Kidney (tissue), 14 donors: ENCODE measurements around the gene SLCO4A1. TPM values are rescaled to one million over a fixed set of nuclear protein-coding genes. Genes with fewer than 3 reads are reported as not detected.

Experiments
- DNase-seq, 5 donors: peaks; one replicate each; pipeline ENCODE4 v3.0.0-alpha.2; 2013 to 2020
- FAIRE-seq: peaks from 2 replicates; lab custom pipeline; 2012; peaks lifted over from hg19 to GRCh38; lab: Jason Lieb, UNC
- H3K27ac ChIP-seq, 2 donors: one replicate each; pipeline ENCODE4 v1.7.0; 2013; ENCODE audit warnings: low read depth in 2 of 2, low read length in 2 of 2, inconsistent platforms in 1 of 2
- H3K27me3 ChIP-seq: one replicate; pipeline ENCODE4 v1.7.1; 2013; ENCODE audit warnings: low read length, inconsistent platforms; ENCODE audit not compliant: control insufficient read depth, insufficient read depth
- H3K36me3 ChIP-seq, 3 donors: one replicate each; pipeline versions ENCODE4 v1.7.0 to v1.7.1; 2013; ENCODE audit warnings: low read length in 3 of 3, control low read depth in 1 of 3, inconsistent platforms in 1 of 3; ENCODE audit not compliant: insufficient read depth in 3 of 3, control insufficient read depth in 2 of 3
- H3K4me1 ChIP-seq, 3 donors: one replicate each; pipeline versions ENCODE4 v1.7.0 to v1.7.1; 2013; ENCODE audit warnings: low read length in 3 of 3, inconsistent platforms in 1 of 3, low read depth in 1 of 3; ENCODE audit not compliant: control insufficient read depth in 2 of 3, insufficient read depth in 2 of 3
- H3K4me3 ChIP-seq, 3 donors: one replicate each; pipeline versions ENCODE4 v1.7.0 to v1.8.1; 2013; ENCODE audit warnings: low read length in 3 of 3, control low read depth in 1 of 3, inconsistent platforms in 1 of 3
- H3K9ac ChIP-seq, 3 donors: one replicate each; pipeline versions ENCODE4 v1.7.0 to v1.7.1; 2013; ENCODE audit warnings: low read length in 3 of 3, control low read depth in 1 of 3, inconsistent platforms in 1 of 3
- H3K9me3 ChIP-seq, 3 donors: one replicate each; pipeline versions ENCODE4 v1.7.0 to v1.7.1; 2013; ENCODE audit warnings: low read length in 3 of 3, control low read depth in 1 of 3, inconsistent platforms in 1 of 3; ENCODE audit not compliant: control insufficient read depth in 2 of 3, insufficient read depth in 1 of 3
- CTCF ChIP-seq: IDR thresholded peaks from 3 replicates; pipeline ENCODE4 v1.5.1; 2012; ENCODE audit warnings: mild to moderate bottlenecking, moderate library complexity, borderline replicate concordance; ENCODE audit not compliant: insufficient read depth; ENCODE audit errors: extremely low read depth
- intact Hi-C: fragments of 100-400 bp; cut with DNase I; formaldehyde crosslinking; loops from one replicate; pipeline ENCODE4 v1.11.1; 2022
- polyA plus RNA-seq: library from polyadenylated mRNA; stranded (reverse); fragments of 350-450 nt; fragmentation: Illumina TruSeq; extraction: RNeasy Lipid Tissue Mini Kit (QIAGEN cat#74804); gene quantifications from one replicate; pipeline ENCODE4 v1.2.3, GENCODE V29; 2014; ENCODE audit warnings: low read depth, low replicate concordance; ENCODE audit not compliant: insufficient read depth
- total RNA-seq: library from RNA; stranded (reverse); fragmentation: NEBNext Ultra II Directional; extraction: Animal tissue kit (Norgen Biotek cat#: 25700); gene quantifications from one replicate; pipeline ENCODE4 v1.2.1, GENCODE V29; 2021
- donor health status: control.
- donor health status: control.
- donor health status: control.
- donor health status: control.
- donor health status: control.
- donor health status: DM: yes; HTN: yes; CAD: no.
- donor health status: Normal renal cell carcinoma (clear cell type).

The SLCO4A1 gene
- total and polyA plus RNA-seq, 2 donors from 2014 or later, result 12.4 to 80.3 TPM

- FAIRE-seq (no peak), DNase-seq (no peak)
- no peaks in the 10 kb centered on the region for H3K36me3 ChIP-seq
- no peak overlapping the region for H3K4me3 ChIP-seq
- no peak for TF ChIP-seq CTCF
- H3K9ac ChIP-seq, result no peak overlapping the region
- H3K4me1 ChIP-seq, result peaks cover 0 to 21% (median 5%) of the 10 kb centered on the region in 3 donors
- H3K27ac ChIP-seq, result no peak overlapping the region
- intact Hi-C loops, result no loop called here
- no peaks in the 10 kb centered on the region for H3K9me3 ChIP-seq
- no peaks in the 10 kb centered on the region for H3K27me3 ChIP-seq
These were observed 41.1 kb upstream of the SLCO4A1 start for GRCh38 chr20:62601172-62601571.

GRCh38 chr20:62601714-62602113, 40.6 kb upstream of the SLCO4A1 start:
- no peak overlapping the region for H3K9ac ChIP-seq
- no peak overlapping the region for H3K4me3 ChIP-seq
- TF ChIP-seq CTCF, result no peak
- H3K9me3 ChIP-seq, result no peaks in the 10 kb centered on the region
- DNase-seq, result no peak
- no peaks in the 10 kb centered on the region for H3K27me3 ChIP-seq
- no peak overlapping the region for H3K27ac ChIP-seq
- intact Hi-C loops, result no loop called here
- H3K36me3 ChIP-seq, result no peaks in the 10 kb centered on the region
- peaks cover 0 to 24% (median 7%) of the 10 kb centered on the region in 3 donors for H3K4me1 ChIP-seq
- FAIRE-seq, result no peak

- Histone ChIP-seq H3K4me1 (peaks cover 0 to 28% (median 7%) of the 10 kb centered on the region in 3 donors), H3K9me3 (no peaks in the 10 kb centered on the region), H3K4me3 (no peak overlapping the region), H3K9ac (no peak overlapping the region), H3K27ac (no peak overlapping the region), H3K27me3 (no peaks in the 10 kb centered on the region), H3K36me3 (no peaks in the 10 kb centered on the region)
- FAIRE-seq (no peak), DNase-seq (peak in 1 of 5 donors; percentile 78)
- no peak for TF ChIP-seq CTCF
- intact Hi-C loops, result no loop called here
These were observed 39.8 kb upstream of the SLCO4A1 start for GRCh38 chr20:62602550-62602949.
